ENCODE data around the gene WIF1. TPM values are rescaled to one million over a fixed set of nuclear protein-coding genes. Genes with fewer than 3 reads are reported as not detected.

Gene WIF1
- total RNA-seq, 1 experiment from 2014 or later, result 1.8 TPM

- CTCF ChIA-PET, result interaction anchor here (0.9 kb wide), 1 partner anchor 229 kb away, joined by 3 read pairs; no protein-coding TSS in a partner anchor
- no peak for ATAC-seq
Measured at GRCh38 chr12:65025136-65025535, 96.0 kb downstream of the WIF1 start.

More at GRCh38 chr12:65025136-65025535, 96.0 kb downstream of the WIF1 start:
- Mint-ChIP-seq H3K4me3 (no peak overlapping the region), H3K27ac (no peak overlapping the region), H3K9me3 (peaks cover 28% of the 10 kb centered on the region), H3K36me3 (peaks cover 3% of the 10 kb centered on the region; the same call in 1 of the 2 replicates), H3K27me3 (ENCODE audit: low read depth) (no peaks in the 10 kb centered on the region; the same call in 1 of the 2 replicates), H3K4me1 (peaks cover 33% of the 10 kb centered on the region)
- POLR2A ChIA-PET, result no interaction called here
- DNase-seq (ENCODE audit: low spot score), result no peak
- TF ChIP-seq ETV6 (CRISPR knock-in tag; IDR thresholded peaks at IDR 0.05), result no peak
- no peak for TF ChIP-seq USF1 (CRISPR knock-in tag; IDR thresholded peaks at IDR 0.05)
- no peak for TF ChIP-seq ZNF512 (CRISPR knock-in tag; IDR thresholded peaks at IDR 0.05; ENCODE audit: borderline replicate concordance)
- no peak for TF ChIP-seq CTCF (IDR thresholded peaks at IDR 0.05)
- no peak for TF ChIP-seq JUN (CRISPR knock-in tag; IDR thresholded peaks at IDR 0.05)
- TF ChIP-seq NFE2L1 (CRISPR knock-in tag; IDR thresholded peaks at IDR 0.05), result no peak
- TF ChIP-seq RORB (CRISPR knock-in tag; IDR thresholded peaks at IDR 0.05), result no peak
- TF ChIP-seq FOXP4 (CRISPR knock-in tag; IDR thresholded peaks at IDR 0.05), result no peak
- TF ChIP-seq ZNF219 (CRISPR knock-in tag; IDR thresholded peaks at IDR 0.05; ENCODE audit: borderline replicate concordance), result no peak
- no peak for TF ChIP-seq ZBTB43 (CRISPR knock-in tag; IDR thresholded peaks at IDR 0.05)
- no peak for TF ChIP-seq PRRX2 (CRISPR knock-in tag; IDR thresholded peaks at IDR 0.05)
- TF ChIP-seq ZMAT4 (CRISPR knock-in tag; IDR thresholded peaks at IDR 0.05), result no peak
- TF ChIP-seq NR2C2 (CRISPR knock-in tag; IDR thresholded peaks at IDR 0.05), result no peak
- TF ChIP-seq AFF4 (CRISPR knock-in tag; IDR thresholded peaks at IDR 0.05; ENCODE audit: borderline replicate concordance), result no peak
- TF ChIP-seq ATF6 (CRISPR knock-in tag; IDR thresholded peaks at IDR 0.05), result no peak
- TF ChIP-seq GRHL2 (CRISPR knock-in tag; IDR thresholded peaks at IDR 0.05; ENCODE audit: insufficient replicate concordance, severe bottlenecking), result no peak
- TF ChIP-seq ELF4 (CRISPR knock-in tag; IDR thresholded peaks at IDR 0.05; ENCODE audit: low read depth), result no peak
- TF ChIP-seq AR (CRISPR knock-in tag; IDR thresholded peaks at IDR 0.05), result no peak

Data from WTC11 (cell line).